Smooth muscle cell (in vitro differentiated cells): ENCODE measurements around the gene ARHGEF16. TPM values are rescaled to one million over a fixed set of nuclear protein-coding genes. Genes with fewer than 3 reads are reported as not detected.

Source experiments
- DNase-seq: peaks from one replicate; lab custom pipeline; 2025; ENCODE audit not compliant: unreplicated experiment; lab: John Stamatoyannopoulos, UW
- H2AFZ ChIP-seq: fragments of 200-600 bp; sonication (generic); 2 replicates; pipeline ENCODE4 v1.6.0; 2016; ENCODE audit warnings: antibody characterized with exemption, low read depth, mild to moderate bottlenecking
- H3F3A ChIP-seq: fragments of 200-600 bp; sonication (generic); 2 replicates; pipeline ENCODE4 v1.6.0; 2017; ENCODE audit warnings: antibody characterized with exemption, low read depth
- H3K27ac ChIP-seq: fragments of 200-600 bp; sonication (generic); 2 replicates; pipeline ENCODE4 v1.5.1; 2016; ENCODE audit warnings: low read depth, mild to moderate bottlenecking
- H3K27me3 ChIP-seq: fragments of 200-600 bp; sonication (generic); 2 replicates; pipeline ENCODE4 v1.6.1; 2016; ENCODE audit warnings: low read depth, mild to moderate bottlenecking
- H3K36me3 ChIP-seq: fragments of 200-600 bp; sonication (generic); 2 replicates; pipeline ENCODE4 v1.5.1; 2016; ENCODE audit warnings: low read depth
- H3K4me1 ChIP-seq: fragments of 200-600 bp; sonication (generic); 2 replicates; pipeline ENCODE4 v1.5.1; 2016; ENCODE audit warnings: low read depth
- H3K4me2 ChIP-seq: fragments of 200-600 bp; sonication (generic); 2 replicates; pipeline ENCODE4 v1.6.0; 2016; ENCODE audit warnings: mild to moderate bottlenecking
- H3K4me3 ChIP-seq: fragments of 200-600 bp; sonication (generic); 2 replicates; pipeline ENCODE4 v1.5.1; 2016; ENCODE audit warnings: mild to moderate bottlenecking
- H3K79me2 ChIP-seq: fragments of 200-600 bp; sonication (generic); 2 replicates; pipeline ENCODE4 v1.6.0; 2016; ENCODE audit warnings: low read depth, mild to moderate bottlenecking
- H3K9ac ChIP-seq: fragments of 200-600 bp; sonication (generic); 2 replicates; pipeline ENCODE4 v1.6.0; 2016; ENCODE audit warnings: low read depth
- H3K9me3 ChIP-seq: fragments of 200-600 bp; sonication (generic); replicated peaks from 2 replicates; pipeline ENCODE4 v1.5.1; 2016; ENCODE audit warnings: low read depth
- H4K20me1 ChIP-seq: fragments of 200-600 bp; sonication (generic); 2 replicates; pipeline ENCODE4 v1.6.0; 2016; ENCODE audit warnings: low read depth
- WGBS: methylation state at CpG from one replicate; pipeline ENCODE4 v1.1.7; 2016; ENCODE audit warnings: low lambda C conversion rate; 5-methylcytosine and 5-hydroxymethylcytosine counted together
- polyA plus RNA-seq: library from polyadenylated mRNA; unstranded; fragments of >200 nt; fragmentation: Nextera tagmentation; extraction: Ambion mirVana; gene quantifications from 2 replicates; pipeline ENCODE4 v1.2.1, GENCODE V29; 2016
- total RNA-seq: library from RNA; depleted of rRNA; stranded (reverse); fragments of >200 nt; gene quantifications from 2 replicates; pipeline ENCODE4 v1.2.3, GENCODE V29; 2014
- TF ChIP-seq, protein P1 (sequence below): fragments of 200-600 bp; sonication (generic); IDR thresholded peaks from 2 replicates; pipeline ENCODE4 v1.5.1; 2017; ENCODE audit warnings: borderline replicate concordance, mild to moderate bottlenecking, antibody characterized with exemption; ENCODE audit not compliant: insufficient read depth, poor library complexity, severe bottlenecking

Gene ARHGEF16
- total and polyA plus RNA-seq, 2 experiments from 2014 or later, result 4.6 to 6.9 TPM

DNA sequence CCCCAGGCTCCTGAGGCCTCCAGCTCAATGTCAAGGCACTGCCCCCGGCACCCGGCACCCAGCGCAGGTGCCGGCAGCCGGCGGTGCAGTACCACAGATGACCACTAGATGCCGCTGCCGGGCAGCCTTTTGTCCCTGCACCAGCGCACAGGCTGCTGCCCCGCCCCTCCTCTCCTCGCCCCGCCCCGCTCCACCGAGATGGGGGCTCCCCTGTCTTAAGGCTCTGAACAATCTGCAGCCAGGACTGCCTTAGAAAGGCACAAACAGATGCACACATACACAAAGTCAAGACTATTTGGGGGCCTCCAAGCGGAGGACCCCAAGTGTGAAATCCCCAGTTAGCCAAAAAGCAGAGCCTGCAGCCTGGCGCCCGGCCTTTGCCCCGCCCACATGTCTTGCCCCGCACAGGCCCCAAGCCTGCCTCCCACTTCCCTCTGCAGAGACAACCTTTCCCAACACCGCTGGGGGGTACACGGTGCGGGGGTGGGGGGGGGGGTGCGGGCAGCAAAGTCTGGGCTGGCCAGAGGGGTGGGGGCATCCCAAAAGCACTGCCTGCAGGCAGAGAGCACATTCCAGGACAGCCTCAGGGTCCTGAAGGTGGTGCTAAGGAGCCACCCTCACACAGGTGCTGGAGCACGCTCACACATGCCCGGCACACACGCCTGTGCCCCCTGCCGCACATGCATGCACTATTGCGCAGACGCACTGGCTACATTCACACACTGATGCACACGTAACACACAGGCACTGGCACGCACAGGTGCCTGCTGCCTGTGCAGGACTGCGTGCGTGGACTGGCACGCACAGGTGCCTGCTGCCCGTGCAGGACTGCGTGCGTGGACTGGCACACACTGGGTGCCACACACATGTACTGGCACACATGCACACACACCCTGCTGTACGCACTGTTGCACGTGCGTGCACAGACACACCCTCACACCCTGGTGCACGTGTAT, 37.1 kb downstream of the ARHGEF16 start:
- Histone ChIP-seq H3K79me2 (no peaks in the 10 kb centered on the region), H2AFZ (no peak overlapping the region), H4K20me1 (no peaks in the 10 kb centered on the region), H3K4me2 (peak overlapping the region; percentile 79), H3K9me3 (no peaks in the 10 kb centered on the region), H3K4me1 (no peaks in the 10 kb centered on the region), H3K4me3 (peak overlapping the region; percentile 30), H3K9ac (no peak overlapping the region), H3F3A (no peaks in the 10 kb centered on the region), H3K27me3 (no peaks in the 10 kb centered on the region), H3K36me3 (no peaks in the 10 kb centered on the region), H3K27ac (no peak overlapping the region)
- 44% methylated on average over 40 of the region's 41 CpGs for WGBS
- TF ChIP-seq, protein P1, sequence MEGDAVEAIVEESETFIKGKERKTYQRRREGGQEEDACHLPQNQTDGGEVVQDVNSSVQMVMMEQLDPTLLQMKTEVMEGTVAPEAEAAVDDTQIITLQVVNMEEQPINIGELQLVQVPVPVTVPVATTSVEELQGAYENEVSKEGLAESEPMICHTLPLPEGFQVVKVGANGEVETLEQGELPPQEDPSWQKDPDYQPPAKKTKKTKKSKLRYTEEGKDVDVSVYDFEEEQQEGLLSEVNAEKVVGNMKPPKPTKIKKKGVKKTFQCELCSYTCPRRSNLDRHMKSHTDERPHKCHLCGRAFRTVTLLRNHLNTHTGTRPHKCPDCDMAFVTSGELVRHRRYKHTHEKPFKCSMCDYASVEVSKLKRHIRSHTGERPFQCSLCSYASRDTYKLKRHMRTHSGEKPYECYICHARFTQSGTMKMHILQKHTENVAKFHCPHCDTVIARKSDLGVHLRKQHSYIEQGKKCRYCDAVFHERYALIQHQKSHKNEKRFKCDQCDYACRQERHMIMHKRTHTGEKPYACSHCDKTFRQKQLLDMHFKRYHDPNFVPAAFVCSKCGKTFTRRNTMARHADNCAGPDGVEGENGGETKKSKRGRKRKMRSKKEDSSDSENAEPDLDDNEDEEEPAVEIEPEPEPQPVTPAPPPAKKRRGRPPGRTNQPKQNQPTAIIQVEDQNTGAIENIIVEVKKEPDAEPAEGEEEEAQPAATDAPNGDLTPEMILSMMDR, result peak; percentile 97
- DNase-seq, result peak; percentile 46

DNA sequence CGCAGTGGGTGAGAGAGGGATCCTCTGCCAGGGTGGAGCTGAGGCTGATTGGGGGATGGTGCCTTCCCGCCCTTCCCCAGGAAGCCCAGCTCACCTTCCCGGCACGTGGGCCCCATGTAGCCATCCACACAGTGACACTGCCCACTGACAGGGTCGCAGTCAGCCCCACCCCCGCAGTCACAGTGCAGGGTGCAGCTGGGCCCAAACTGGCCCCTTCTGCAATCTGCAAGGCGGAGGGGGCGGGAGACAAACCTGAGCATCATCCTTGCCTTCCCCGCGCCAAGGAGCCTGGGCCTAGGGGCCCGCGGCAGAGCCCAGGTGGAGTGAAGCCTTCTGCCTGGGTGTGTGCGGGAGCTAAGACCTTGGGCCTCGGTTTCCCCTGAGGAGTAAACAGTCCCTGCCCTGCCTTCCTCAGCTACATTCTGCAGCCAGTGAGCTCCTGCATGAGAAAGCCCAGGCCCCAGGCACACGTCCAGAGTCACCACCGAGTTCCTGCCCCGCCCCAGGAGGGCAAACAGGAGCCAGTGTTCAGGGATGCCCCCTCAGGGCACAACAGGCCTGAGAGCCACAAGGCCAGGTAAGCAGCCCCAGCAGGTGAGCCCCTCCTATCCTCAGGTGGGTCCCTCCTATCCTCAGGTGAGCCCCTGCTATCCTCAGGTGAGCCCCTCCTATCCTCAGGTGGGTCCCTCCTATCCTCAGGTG, 38.2 kb downstream of the ARHGEF16 start:
- Histone ChIP-seq H3K4me3 (no peak overlapping the region), H3K27me3 (no peaks in the 10 kb centered on the region), H3K9me3 (no peaks in the 10 kb centered on the region), H3K36me3 (no peaks in the 10 kb centered on the region), H2AFZ (no peak overlapping the region), H3K4me2 (no peak overlapping the region), H3K27ac (no peak overlapping the region), H3K79me2 (no peaks in the 10 kb centered on the region), H4K20me1 (no peaks in the 10 kb centered on the region), H3K9ac (no peak overlapping the region), H3F3A (no peaks in the 10 kb centered on the region), H3K4me1 (no peaks in the 10 kb centered on the region)
- no peak for DNase-seq
- TF ChIP-seq, protein P1, result no peak
- whole genome bisulfite sequencing, result 90% methylated on average over 17 of the region's 17 CpGs

DNA sequence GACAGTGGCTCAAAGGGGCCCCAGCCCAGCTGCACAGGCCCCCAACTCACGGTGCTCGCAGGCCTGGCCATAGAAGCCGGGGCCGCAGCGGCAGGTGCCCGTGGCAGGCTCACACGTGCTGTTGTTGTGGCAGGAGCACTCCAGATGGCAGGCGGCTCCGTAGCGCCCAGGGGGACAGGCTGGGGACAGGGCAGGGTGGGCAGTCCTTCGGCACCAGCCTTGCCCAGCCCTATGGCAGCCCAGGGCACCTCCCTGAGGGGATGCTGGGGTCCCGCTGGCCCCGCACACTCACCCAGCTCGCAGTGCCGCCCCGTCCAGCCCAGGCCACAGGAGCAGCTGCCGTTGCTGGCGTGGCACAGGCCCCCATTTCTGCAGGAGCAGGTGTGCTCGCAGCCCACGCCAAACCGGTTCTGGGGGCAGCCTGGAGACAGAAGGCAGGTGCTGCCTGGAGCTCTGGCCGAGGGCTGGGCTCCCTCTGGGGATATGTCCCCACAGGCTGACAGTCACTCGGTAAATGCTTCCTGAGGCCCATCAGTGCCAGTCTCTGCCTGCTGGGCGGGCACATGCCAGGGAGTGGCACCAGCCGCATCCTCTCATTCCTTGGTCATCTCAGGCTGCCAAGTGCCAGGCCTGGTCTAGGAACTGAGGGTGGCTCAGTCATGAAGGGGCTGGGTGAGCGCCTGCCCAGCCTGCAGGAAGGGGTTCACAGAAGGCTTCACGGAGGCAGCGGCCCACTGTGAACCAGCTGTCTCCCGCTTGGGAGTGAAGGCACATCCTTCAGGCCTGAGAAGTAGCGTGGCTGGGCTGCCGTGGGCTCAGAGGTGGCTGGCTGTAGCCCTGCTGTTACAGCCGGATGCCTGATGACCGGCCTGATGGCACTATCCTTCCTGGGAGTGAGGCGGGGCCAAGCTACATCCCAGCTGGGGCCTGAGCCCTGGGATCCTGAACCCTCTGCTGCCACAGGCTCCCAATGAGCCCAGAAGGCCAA, 40.1 kb downstream of the ARHGEF16 start:
- TF ChIP-seq, protein P1, result no peak
- no peak overlapping the region for H3K4me2 ChIP-seq
- H3K4me3 ChIP-seq, result no peak overlapping the region
- 94% methylated on average over 34 of the region's 34 CpGs for WGBS
- H3K36me3 ChIP-seq, result no peaks in the 10 kb centered on the region
- no peak for DNase-seq
- no peaks in the 10 kb centered on the region for H3K9me3 ChIP-seq
- H2AFZ ChIP-seq, result no peak overlapping the region
- no peaks in the 10 kb centered on the region for H3K27me3 ChIP-seq
- no peaks in the 10 kb centered on the region for H3K4me1 ChIP-seq
- no peaks in the 10 kb centered on the region for H3K79me2 ChIP-seq
- H3K9ac ChIP-seq, result no peak overlapping the region
- no peaks in the 10 kb centered on the region for H3F3A ChIP-seq
- no peaks in the 10 kb centered on the region for H4K20me1 ChIP-seq
- H3K27ac ChIP-seq, result no peak overlapping the region
